B cell (primary cell): ENCODE results near the gene RCE1.

Source experiments
- EZH2 ChIP-seq: IDR thresholded peaks from 2 replicates; pipeline ENCODE4 v1.6.1; 2012; ENCODE audit warnings: borderline replicate concordance, low read depth, mild to moderate bottlenecking, moderate library complexity, low read length; ENCODE audit not compliant: insufficient read depth, poor library complexity, severe bottlenecking
- TF ChIP-seq, protein P1 (sequence below): fragments of 200-600 bp; IDR thresholded peaks from one replicate; pipeline ENCODE4 v1.8.0; 2022; ENCODE audit warnings: antibody characterized with exemption, mild to moderate bottlenecking

DNA sequence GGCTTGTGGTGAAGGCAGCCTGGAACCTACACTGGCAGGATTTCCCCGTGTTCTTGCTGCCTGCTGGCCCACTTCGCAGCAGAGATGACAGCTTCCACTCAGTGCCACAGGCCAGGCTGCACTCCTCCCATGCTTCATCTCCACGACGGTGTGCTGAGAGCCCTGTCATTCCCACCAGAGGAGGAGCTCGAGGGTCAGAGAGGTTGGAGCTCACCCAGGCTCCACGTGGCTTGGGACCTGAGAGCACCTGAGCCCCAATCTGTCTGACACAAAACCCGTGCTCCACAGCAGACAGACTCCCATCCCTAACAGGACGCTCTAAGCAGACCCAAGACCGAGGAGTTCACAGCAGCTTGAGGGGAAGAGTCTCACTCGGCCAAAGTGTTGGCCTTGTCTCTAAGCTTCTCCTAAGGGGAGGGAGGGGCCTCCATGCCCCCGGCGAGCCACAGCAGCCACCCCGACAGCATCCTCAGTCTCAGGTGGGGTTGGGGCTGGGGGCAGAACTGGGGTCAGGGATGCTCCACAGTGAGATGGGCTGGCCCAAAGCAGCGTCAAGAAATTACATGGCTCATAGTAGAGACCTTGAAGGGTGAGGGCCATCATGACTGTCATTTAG lies 24.3 kb downstream of the RCE1 start:
- TF ChIP-seq, protein P1, sequence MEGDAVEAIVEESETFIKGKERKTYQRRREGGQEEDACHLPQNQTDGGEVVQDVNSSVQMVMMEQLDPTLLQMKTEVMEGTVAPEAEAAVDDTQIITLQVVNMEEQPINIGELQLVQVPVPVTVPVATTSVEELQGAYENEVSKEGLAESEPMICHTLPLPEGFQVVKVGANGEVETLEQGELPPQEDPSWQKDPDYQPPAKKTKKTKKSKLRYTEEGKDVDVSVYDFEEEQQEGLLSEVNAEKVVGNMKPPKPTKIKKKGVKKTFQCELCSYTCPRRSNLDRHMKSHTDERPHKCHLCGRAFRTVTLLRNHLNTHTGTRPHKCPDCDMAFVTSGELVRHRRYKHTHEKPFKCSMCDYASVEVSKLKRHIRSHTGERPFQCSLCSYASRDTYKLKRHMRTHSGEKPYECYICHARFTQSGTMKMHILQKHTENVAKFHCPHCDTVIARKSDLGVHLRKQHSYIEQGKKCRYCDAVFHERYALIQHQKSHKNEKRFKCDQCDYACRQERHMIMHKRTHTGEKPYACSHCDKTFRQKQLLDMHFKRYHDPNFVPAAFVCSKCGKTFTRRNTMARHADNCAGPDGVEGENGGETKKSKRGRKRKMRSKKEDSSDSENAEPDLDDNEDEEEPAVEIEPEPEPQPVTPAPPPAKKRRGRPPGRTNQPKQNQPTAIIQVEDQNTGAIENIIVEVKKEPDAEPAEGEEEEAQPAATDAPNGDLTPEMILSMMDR, result no peak
- TF ChIP-seq EZH2, result no peak
